Heart right ventricle (tissue), 16 donors: ENCODE results near the gene C17orf100. TPM values are rescaled to one million over a fixed set of nuclear protein-coding genes. Genes with fewer than 3 reads are reported as not detected.

ENCODE experiments used
- ATAC-seq, 8 donors: fragments of 200-7000 bp; cut with Tn5 transposase; one replicate each; pipeline ENCODE4 v1.9.1; 2020; ENCODE audit warnings: mild to moderate bottlenecking in 8 of 8, moderate library complexity in 8 of 8, moderate number of reproducible peaks in 1 of 8
- DNase-seq, 2 donors: peaks; one replicate each; pipeline ENCODE4 v3.0.0-alpha.2; 2020
- H3K27ac ChIP-seq, 10 donors: fragments of 200-600 bp; sonication (generic) in 2 of 10; one replicate each; pipeline versions ENCODE4 v1.5.0 to v1.8.0; 2020 to 2022; ENCODE audit warnings: mild to moderate bottlenecking in 3 of 10
- H3K27me3 ChIP-seq, 7 donors: fragments of 200-600 bp; one replicate each; pipeline ENCODE4 v1.8.0; 2021 to 2022; ENCODE audit warnings: mild to moderate bottlenecking in 2 of 7
- H3K36me3 ChIP-seq, 9 donors: fragments of 200-600 bp; sonication (generic) in 1 of 9; one replicate each; pipeline versions ENCODE4 v1.5.0 to v1.8.0; 2020 to 2022; ENCODE audit warnings: mild to moderate bottlenecking in 2 of 9
- H3K4me1 ChIP-seq, 9 donors: fragments of 200-600 bp; sonication (generic) in 1 of 9; one replicate each; pipeline versions ENCODE4 v1.5.0 to v1.8.0; 2020 to 2022; ENCODE audit warnings: mild to moderate bottlenecking in 4 of 9
- H3K4me3 ChIP-seq, 10 donors: fragments of 200-600 bp; sonication (generic) in 2 of 10; one replicate each; pipeline versions ENCODE4 v1.5.0 to v1.8.0; 2020 to 2022; ENCODE audit warnings: mild to moderate bottlenecking in 7 of 10, moderate library complexity in 2 of 10
- H3K9me3 ChIP-seq, 11 donors: fragments of 200-600 bp in 10 of 11; sonication (generic) in 2 of 11; one replicate each; pipeline versions ENCODE4 v1.5.0 to v1.8.0; 2013 to 2022; ENCODE audit warnings: mild to moderate bottlenecking in 2 of 11, control low read depth in 1 of 11, moderate library complexity in 1 of 11
- CTCF ChIP-seq, 9 donors: fragments of 200-600 bp; sonication (generic) in 2 of 9; IDR thresholded peaks; one replicate each; pipeline versions ENCODE4 v1.5.0 to v1.8.0; 2021 to 2022; ENCODE audit warnings: antibody characterized with exemption in 9 of 9, mild to moderate bottlenecking in 5 of 9, moderate library complexity in 1 of 9
- WGBS, 2 donors: extraction: QIAGEN DNeasy Blood & Tissue Kit; methylation state at CpG; one replicate each; pipeline ENCODE4 v1.1.7; 2013; ENCODE audit warnings: inconsistent platforms in 1 of 2; 5-methylcytosine and 5-hydroxymethylcytosine counted together
- intact Hi-C, 10 donors: fragments of 100-400 bp; cut with DNase I; formaldehyde crosslinking; loops; one replicate each; pipeline versions ENCODE4 v1.11.1 to v1.14.2; 2022
- polyA plus RNA-seq, 2 donors: library from polyadenylated mRNA; stranded (reverse); fragments of 200-250 nt; gene quantifications; one replicate each; pipeline ENCODE4 v1.2.3, GENCODE V29; 2013
- total RNA-seq, 10 donors: library from RNA; stranded (reverse); fragmentation: NEBNext Ultra II Directional in 3 of 10; extraction: Animal tissue kit (Norgen Biotek cat#: 25700) in 3 of 10; gene quantifications; one replicate each; pipeline versions ENCODE4 v1.2.1 to v1.2.4, GENCODE V29; 2021 to 2023
- donor health status: Arrhythmogenic right ventricular cardiomyopathy.
- donor health status: ischemic (EF 13 %, LVEDD 7.1; RV severe dilation, severe dysfunction).
- donor health status: healthy with polysubstance abuse.
- donor health status: DM: no; HTN: yes; CAD: no.
- donor health status: DM: no; HTN: no; CAD: no.
- donor health status: ischemic (EF 25% LVEDD 6.9; RV normal size, moderate dysfunction).
- donor health status: ischemic (EF 25% LVEDD 5.7; RV mildly dilated, moderate dysfunction).
- donor health status: healthy.
- donor health status: DM: yes; HTN: yes; CAD: no.
- donor health status: Ischemic cardiomyopathy.
- donor health status: ischemic (EF 35%, LVEDD 5.7; RV mildly dilated, moderate dysfunction).
- donor health status: nonischemic (EF 11% LVEDD 7.7; RV severe dilation, severe dysfunction).
- donor health status: DM: yes; HTN: yes; CAD: no.
- donor health status: PGD.
- donor health status: ischemic (EF 29% LVEDD 5.4; RV normal size, mild dysfunction).
- donor health status: nonischemic (EF 23%, LVEDD 6.1; RV moderate dilation, normal function).

The C17orf100 gene
- total and polyA plus RNA-seq, 12 donors: 0.30 to 1.4 (median 0.73) TPM; not detected in 1

GRCh38 chr17:6695565-6695964 is 44.0 kb downstream of the C17orf100 start:
- DNase-seq (no peak), ATAC-seq (no peak)
- Histone ChIP-seq H3K4me1 (no peaks in the 10 kb centered on the region), H3K36me3 (no peaks in the 10 kb centered on the region), H3K27ac (no peak overlapping the region), H3K27me3 (peaks cover 0 to 24% (median 5%) of the 10 kb centered on the region in 7 donors), H3K9me3 (no peaks in the 10 kb centered on the region), H3K4me3 (no peak overlapping the region)
- TF ChIP-seq CTCF (IDR thresholded peaks at IDR 0.05): no peak
- WGBS, 2 donors: 68 to 79% methylated on average over 13 of the region's 13 CpGs
- intact Hi-C loops: no loop called here

DNA sequence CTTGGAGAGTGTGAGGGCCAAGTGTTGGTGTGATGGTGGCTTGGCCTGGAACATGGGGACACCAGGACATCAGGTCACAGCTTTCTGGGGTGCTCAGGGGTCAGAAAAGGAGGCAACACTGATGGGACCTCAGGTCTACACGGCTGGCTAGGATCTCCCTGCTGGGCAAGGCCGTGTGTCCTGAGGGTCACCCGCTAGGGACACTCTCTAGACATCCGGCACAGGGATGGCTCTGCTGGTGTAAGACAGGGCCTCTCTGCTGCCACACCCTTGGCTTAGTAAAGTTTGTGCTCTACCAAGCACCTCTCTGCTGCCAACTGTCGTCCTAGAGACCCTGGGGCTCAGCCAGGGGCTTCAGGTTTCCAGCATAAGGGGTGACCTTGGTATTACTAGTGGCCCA is 45.3 kb downstream of the C17orf100 start:
- ATAC-seq: peak in 1 of 8 donors; percentile 34
- no peak for TF ChIP-seq CTCF (IDR thresholded peaks at IDR 0.05)
- no peak overlapping the region for H3K4me3 ChIP-seq
- intact Hi-C loops: no loop called here
- H3K9me3 ChIP-seq: no peaks in the 10 kb centered on the region
- 83 to 89% methylated on average over 5 of the region's 5 CpGs for WGBS, 2 donors
- no peak for DNase-seq
- no peaks in the 10 kb centered on the region for H3K4me1 ChIP-seq
- peaks cover 0 to 14% (median 4%) of the 10 kb centered on the region in 7 donors for H3K27me3 ChIP-seq
- H3K36me3 ChIP-seq: no peaks in the 10 kb centered on the region
- no peak overlapping the region for H3K27ac ChIP-seq

GRCh38 chr17:6698004-6698403 is 46.4 kb downstream of the C17orf100 start:
- H3K9me3 ChIP-seq: no peaks in the 10 kb centered on the region
- no peak overlapping the region for H3K4me3 ChIP-seq
- 84% methylated on average over 11 of the region's 11 CpGs for WGBS, 2 donors
- intact Hi-C loops: no loop called here
- H3K27ac ChIP-seq: no peak overlapping the region
- DNase-seq: no peak
- ATAC-seq: no peak
- H3K36me3 ChIP-seq: no peaks in the 10 kb centered on the region
- peaks cover 0 to 20% (median 7%) of the 10 kb centered on the region in 7 donors for H3K27me3 ChIP-seq
- TF ChIP-seq CTCF (IDR thresholded peaks at IDR 0.05): no peak
- no peaks in the 10 kb centered on the region for H3K4me1 ChIP-seq

- H3K9me3 ChIP-seq: no peaks in the 10 kb centered on the region
- DNase-seq (no peak), ATAC-seq (no peak)
- no peaks in the 10 kb centered on the region for H3K36me3 ChIP-seq
- no peak overlapping the region for H3K4me3 ChIP-seq
- no peak for TF ChIP-seq CTCF (IDR thresholded peaks at IDR 0.05)
- WGBS, 2 donors: 63 to 66% methylated on average over 16 of the region's 16 CpGs
- intact Hi-C loops: no loop called here
- no peaks in the 10 kb centered on the region for H3K4me1 ChIP-seq
- peaks cover 0 to 28% (median 11%) of the 10 kb centered on the region in 7 donors for H3K27me3 ChIP-seq
- H3K27ac ChIP-seq: no peak overlapping the region
Measured at GRCh38 chr17:6699997-6700947, 48.7 kb downstream of the C17orf100 start.
